Body of pancreas (tissue), 4 donors: Measurements from ENCODE around the gene UBE2E3. TPM values are rescaled to one million over a fixed set of nuclear protein-coding genes. Genes with fewer than 3 reads are reported as not detected.

Experiments used
- ATAC-seq: fragments of 150-250 bp; one replicate; pipeline ENCODE4 v1.9.1; 2016
- DNase-seq, 4 donors: peaks; one replicate each; pipeline ENCODE4 v3.0.0-alpha.2; 2019
- H3K27ac ChIP-seq, 4 donors: fragments of 200-600 bp; sonication (generic); 1 replicate in 3 of 4; 2 replicates in 1 of 4; pipeline versions ENCODE4 v1.5.1 to v1.6.1; 2016 to 2019; ENCODE audit warnings: mild to moderate bottlenecking in 1 of 4, mixed read lengths in 1 of 4, moderate library complexity in 1 of 4
- H3K27me3 ChIP-seq, 2 donors: fragments of 200-600 bp; sonication (generic); one replicate each; pipeline ENCODE4 v1.6.0; 2016; ENCODE audit warnings: mild to moderate bottlenecking in 1 of 2
- H3K36me3 ChIP-seq, 2 donors: fragments of 200-600 bp; sonication (generic); replicated peaks in 1 of 2; 2 replicates each; pipeline ENCODE4 v1.5.1; 2016; ENCODE audit warnings: low read depth in 2 of 2; ENCODE audit not compliant: insufficient read depth in 1 of 2
- H3K4me1 ChIP-seq: fragments of 200-600 bp; sonication (generic); one replicate; pipeline ENCODE4 v1.6.0; 2016
- H3K4me3 ChIP-seq, 2 donors: fragments of 200-600 bp; sonication (generic); 1 replicate in 1 of 2; 2 replicates in 1 of 2; pipeline ENCODE4 v1.5.1; 2016 to 2019
- H3K9me3 ChIP-seq, 3 donors: fragments of 200-600 bp; sonication (generic); 1 replicate in 2 of 3; 2 replicates in 1 of 3; pipeline ENCODE4 v1.5.1; 2016
- POLR2A ChIP-seq, 3 donors: fragments of 450-650 bp; IDR thresholded peaks; one replicate each; pipeline ENCODE4 v1.6.1; 2016; ENCODE audit warnings: antibody characterized with exemption in 3 of 3, mild to moderate bottlenecking in 2 of 3
- WGBS, 2 donors: methylation state at CpG; one replicate each; pipeline ENCODE4 v1.1.5; 2017; 5-methylcytosine and 5-hydroxymethylcytosine counted together
- intact Hi-C: fragments of 100-400 bp; cut with DNase I; formaldehyde crosslinking; loops from one replicate; pipeline ENCODE4 v1.15.1; 2023
- total RNA-seq, 2 donors: library from RNA; depleted of rRNA; stranded (reverse); fragments of >200 nt; gene quantifications; one replicate each; pipeline ENCODE4 v1.1.0, GENCODE V29; 2016
- TF ChIP-seq, protein P1 (sequence below), 7 experiments: fragments of 450-650 bp in 4 of 7; fragments of 200-600 bp in 3 of 7; sonication (generic) in 3 of 7; IDR thresholded peaks; one replicate each; pipeline ENCODE4 v1.5.1; 2016 to 2019; ENCODE audit warnings: antibody characterized with exemption in 7 of 7

Gene UBE2E3
- total RNA-seq, 2 donors from 2014 or later = 30.3 to 38.7 TPM

DNA sequence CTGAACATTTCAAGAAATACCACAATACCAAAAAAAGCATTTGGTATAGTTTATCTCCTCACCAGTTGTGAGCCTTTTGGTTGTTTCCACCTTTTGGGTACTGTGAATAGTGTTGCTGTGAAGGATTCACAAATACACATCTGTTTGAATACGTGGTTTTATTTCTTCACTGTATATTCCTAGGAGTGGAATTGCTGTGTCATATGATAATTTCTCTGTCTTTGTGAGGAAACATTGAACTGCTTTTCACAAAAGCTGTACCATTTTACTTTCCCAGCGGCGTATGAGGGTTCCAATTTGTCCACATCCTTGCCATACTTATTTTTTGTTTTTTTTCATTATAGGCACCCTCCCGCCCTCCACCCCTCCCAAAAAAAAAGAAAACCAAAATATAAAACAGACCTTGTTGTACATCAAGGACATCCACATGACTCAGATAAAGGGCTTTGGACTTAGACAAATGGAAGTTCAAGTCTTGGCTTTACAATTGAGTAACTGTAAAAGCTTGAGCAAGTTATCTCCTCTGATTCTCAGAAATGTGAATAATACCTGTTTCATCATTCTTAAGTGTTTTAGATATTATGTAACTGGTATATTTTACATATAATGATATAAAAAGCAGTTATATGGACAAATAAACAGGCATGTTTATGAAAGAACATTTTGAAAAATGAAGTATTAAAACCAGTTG lies 19.0 kb downstream of the UBE2E3 start:
- Histone ChIP-seq H3K4me3 (no peak overlapping the region), H3K9me3 (no peaks in the 10 kb centered on the region), H3K27ac (no peak overlapping the region), H3K4me1 (peaks cover under 1% of the 10 kb centered on the region), H3K36me3 (no peaks in the 10 kb centered on the region), H3K27me3 (no peaks in the 10 kb centered on the region)
- no peak for DNase-seq
- no peak for TF ChIP-seq POLR2A (IDR thresholded peaks at IDR 0.05)
- TF ChIP-seq, protein P1, sequence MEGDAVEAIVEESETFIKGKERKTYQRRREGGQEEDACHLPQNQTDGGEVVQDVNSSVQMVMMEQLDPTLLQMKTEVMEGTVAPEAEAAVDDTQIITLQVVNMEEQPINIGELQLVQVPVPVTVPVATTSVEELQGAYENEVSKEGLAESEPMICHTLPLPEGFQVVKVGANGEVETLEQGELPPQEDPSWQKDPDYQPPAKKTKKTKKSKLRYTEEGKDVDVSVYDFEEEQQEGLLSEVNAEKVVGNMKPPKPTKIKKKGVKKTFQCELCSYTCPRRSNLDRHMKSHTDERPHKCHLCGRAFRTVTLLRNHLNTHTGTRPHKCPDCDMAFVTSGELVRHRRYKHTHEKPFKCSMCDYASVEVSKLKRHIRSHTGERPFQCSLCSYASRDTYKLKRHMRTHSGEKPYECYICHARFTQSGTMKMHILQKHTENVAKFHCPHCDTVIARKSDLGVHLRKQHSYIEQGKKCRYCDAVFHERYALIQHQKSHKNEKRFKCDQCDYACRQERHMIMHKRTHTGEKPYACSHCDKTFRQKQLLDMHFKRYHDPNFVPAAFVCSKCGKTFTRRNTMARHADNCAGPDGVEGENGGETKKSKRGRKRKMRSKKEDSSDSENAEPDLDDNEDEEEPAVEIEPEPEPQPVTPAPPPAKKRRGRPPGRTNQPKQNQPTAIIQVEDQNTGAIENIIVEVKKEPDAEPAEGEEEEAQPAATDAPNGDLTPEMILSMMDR (IDR thresholded peaks at IDR 0.05) = no peak
- intact Hi-C loops = no loop called here
- ATAC-seq = no peak
- 90 to 95% methylated on average over 4 of the region's 4 CpGs for WGBS, 2 donors

DNA sequence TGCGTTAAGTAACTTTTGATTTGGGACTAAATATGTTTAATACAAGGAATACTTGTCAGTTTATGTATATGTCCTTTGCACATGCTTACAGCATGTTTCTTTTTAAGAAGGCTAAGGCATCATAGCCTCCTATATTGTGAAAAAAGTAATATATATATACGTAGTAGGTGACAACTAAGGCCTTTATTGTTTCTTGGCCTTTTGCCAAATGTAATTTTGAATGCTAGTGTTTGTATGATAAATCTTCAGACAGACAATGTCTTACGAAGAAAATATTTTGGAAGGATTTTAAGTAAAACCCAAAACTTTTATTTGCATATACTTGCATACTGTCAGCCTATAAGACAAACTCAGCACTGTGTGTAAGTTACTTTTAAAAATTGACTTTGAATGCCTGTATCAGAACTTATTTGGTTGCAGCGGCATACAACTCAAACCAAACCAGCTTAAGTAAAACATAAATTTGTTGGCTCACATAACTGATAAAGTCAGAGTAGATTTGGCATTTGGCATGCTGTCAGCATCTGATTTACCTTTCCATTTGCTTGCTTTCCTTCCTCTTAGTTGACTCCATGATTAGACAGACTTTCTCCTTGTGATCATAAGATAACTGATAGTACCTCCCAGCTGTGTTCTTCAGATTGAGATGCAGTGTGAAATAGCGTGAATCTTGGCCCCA lies 24.4 kb downstream of the UBE2E3 start:
- Histone ChIP-seq H3K36me3 (no peaks in the 10 kb centered on the region), H3K4me3 (no peak overlapping the region), H3K27ac (no peak overlapping the region), H3K27me3 (no peaks in the 10 kb centered on the region), H3K9me3 (no peaks in the 10 kb centered on the region), H3K4me1 (peaks cover 16% of the 10 kb centered on the region)
- TF ChIP-seq POLR2A (IDR thresholded peaks at IDR 0.05) = no peak
- TF ChIP-seq, protein P1 (IDR thresholded peaks at IDR 0.05) = no peak
- no peak for ATAC-seq
- WGBS, 2 donors = 67 to 73% methylated on average over 5 of the region's 5 CpGs
- intact Hi-C loops = no loop called here
- DNase-seq = no peak

DNA sequence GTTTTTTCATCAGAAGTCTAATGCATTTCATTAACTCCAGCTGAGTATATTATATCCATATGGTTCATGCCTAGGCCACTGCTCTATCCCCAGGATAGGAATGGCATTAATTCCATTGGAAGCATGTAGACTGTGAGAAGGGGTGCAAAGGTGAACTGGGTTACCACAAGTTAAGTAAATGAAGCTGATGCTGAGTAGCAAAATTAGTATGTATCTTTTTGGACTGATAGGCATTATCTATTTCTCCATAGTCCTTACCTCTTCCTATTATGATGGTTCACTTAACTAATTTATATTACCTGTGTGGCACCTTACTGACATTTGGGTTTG lies 24.9 kb downstream of the UBE2E3 start:
- DNase-seq (no peak), ATAC-seq (no peak)
- H3K4me3 ChIP-seq = no peak overlapping the region
- H3K9me3 ChIP-seq = no peaks in the 10 kb centered on the region
- H3K4me1 ChIP-seq = peaks cover 16% of the 10 kb centered on the region
- H3K27ac ChIP-seq = no peak overlapping the region
- H3K27me3 ChIP-seq = no peaks in the 10 kb centered on the region
- intact Hi-C loops = no loop called here
- no peaks in the 10 kb centered on the region for H3K36me3 ChIP-seq
- TF ChIP-seq, protein P1 (IDR thresholded peaks at IDR 0.05) = no peak
- TF ChIP-seq POLR2A (IDR thresholded peaks at IDR 0.05) = no peak

DNA sequence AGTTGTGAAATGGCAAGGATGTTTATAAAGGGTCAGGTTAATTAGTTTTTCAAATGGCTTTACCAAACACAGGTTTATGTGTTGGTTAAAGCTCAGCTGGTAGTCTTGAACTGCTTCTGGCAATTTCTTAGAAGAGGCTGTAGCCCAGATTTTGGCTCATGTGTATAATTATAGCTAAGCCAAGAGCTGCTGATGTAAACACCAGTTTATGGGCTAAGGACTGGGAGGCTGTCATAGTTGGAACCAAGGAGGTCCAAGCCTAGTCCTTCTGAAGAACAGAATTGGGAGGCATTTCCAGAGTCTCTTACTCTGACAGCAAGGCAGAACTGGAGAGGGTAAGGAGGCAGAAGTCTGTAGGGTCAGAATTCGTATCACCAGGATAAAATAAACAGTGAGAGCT lies 25.4 kb downstream of the UBE2E3 start:
- Histone ChIP-seq H3K27ac (no peak overlapping the region), H3K4me1 (peaks cover 16% of the 10 kb centered on the region), H3K27me3 (no peaks in the 10 kb centered on the region), H3K9me3 (no peaks in the 10 kb centered on the region), H3K36me3 (no peaks in the 10 kb centered on the region), H3K4me3 (no peak overlapping the region)
- 69 to 82% methylated on average over 1 of the region's 1 CpG for WGBS, 2 donors
- DNase-seq = no peak
- ATAC-seq = no peak
- TF ChIP-seq, protein P1 (IDR thresholded peaks at IDR 0.05) = no peak
- TF ChIP-seq POLR2A (IDR thresholded peaks at IDR 0.05) = no peak
- intact Hi-C loops = no loop called here
